MM.1S (cell line): Measurements from ENCODE around the gene NCLN.

Experiments used
- CTCF ChIP-seq: fragments of 300-600 bp; sonication (generic); IDR thresholded peaks from 2 replicates; pipeline ENCODE4 v1.5.1; 2016; ENCODE audit warnings: antibody characterized with exemption, low read length, mixed read lengths
- EZH2 ChIP-seq: fragments of 300-600 bp; sonication (generic); optimal IDR thresholded peaks from 2 replicates; pipeline ENCODE3; 2017; ENCODE audit warnings: low read depth, mild to moderate bottlenecking, antibody characterized with exemption, low read length, mixed read lengths

- no peak for TF ChIP-seq CTCF
- no peak for TF ChIP-seq EZH2
Observed at GRCh38 chr19:3187662-3188511, 2.2 kb downstream of the NCLN start.
